Astrocyte (in vitro differentiated cells and primary cell): ENCODE measurements around the gene CD164.

Experiments
- CTCF ChIP-seq: IDR thresholded peaks from 2 replicates; pipeline ENCODE4 v1.5.1; 2011; ENCODE audit warnings: low read depth, mild to moderate bottlenecking, inconsistent platforms, low read length, moderate library complexity; ENCODE audit not compliant: insufficient read depth
- EZH2 ChIP-seq: IDR thresholded peaks from 2 replicates; pipeline ENCODE4 v1.6.1; 2012; ENCODE audit warnings: mild to moderate bottlenecking, low read length, inconsistent platforms; ENCODE audit not compliant: insufficient read depth

GRCh38 chr6:109339906-109340678 lies 42.2 kb downstream of the CD164 start:
- TF ChIP-seq CTCF (no peak), EZH2 (no peak)
